CD4-positive, alpha-beta T cell treated with Interleukin-6 at 100 ng/mL for 8 hours (primary cell): ENCODE data around the gene PCDHGB4.
"Not testable (repeated sequence)": the region's sequence is repeated elsewhere in the genome, so short reads cannot be mapped to it uniquely, and the experiment has no call there.

ENCODE experiments used
- DNase-seq: peaks from one replicate; pipeline ENCODE4 v3.0.0-alpha.2; 2020; ENCODE audit warnings: mixed read lengths, low spot score

The PCDHGB4 gene

GRCh38 chr5:141366016-141366896, 21.2 kb upstream of the PCDHGB4 start:
- no peak for DNase-seq

DNA sequence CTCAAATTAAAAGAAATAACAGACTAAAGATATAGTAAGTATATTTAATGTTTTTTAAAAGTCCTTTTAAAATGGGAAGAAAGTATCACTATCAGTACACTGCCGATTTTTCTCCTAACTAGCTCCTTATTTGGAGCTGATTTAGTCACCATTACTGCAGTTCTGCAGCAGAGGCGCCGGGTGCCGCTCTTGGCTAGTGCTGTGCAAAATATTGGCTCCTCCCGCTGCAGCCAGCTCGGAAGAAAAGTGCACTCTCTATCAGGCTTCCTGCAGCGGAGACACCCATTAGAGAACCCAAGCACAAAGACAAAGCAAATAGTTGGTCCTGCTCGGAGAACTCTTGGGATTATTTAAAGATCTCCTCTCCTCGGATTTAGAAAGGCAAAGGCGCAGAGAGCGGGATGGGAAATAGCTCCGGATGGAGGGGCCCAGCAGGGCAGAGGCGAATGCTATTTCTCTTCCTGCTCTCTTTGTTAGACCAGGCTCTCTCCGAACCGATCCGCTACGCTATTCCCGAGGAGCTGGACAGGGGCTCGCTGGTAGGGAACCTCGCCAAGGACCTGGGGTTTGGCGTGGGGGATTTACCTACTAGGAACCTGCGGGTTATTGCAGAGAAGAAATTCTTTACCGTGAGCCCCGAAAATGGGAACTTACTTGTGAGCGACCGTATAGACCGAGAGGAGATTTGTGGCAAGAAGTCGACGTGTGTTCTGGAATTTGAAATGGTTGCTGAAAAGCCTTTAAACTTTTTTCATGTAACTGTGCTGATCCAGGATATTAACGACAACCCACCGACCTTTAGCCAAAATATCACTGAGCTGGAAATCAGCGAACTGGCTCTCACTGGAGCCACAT, 17.3 kb upstream of the PCDHGB4 start, which contains the start of gene PCDHGB3:
TSS of gene PCDHGB3 (plus strand) at position 249 of the 855 bp plus-strand sequence. CDS start at position 402, 153 bp downstream.
- no peak for DNase-seq

DNA sequence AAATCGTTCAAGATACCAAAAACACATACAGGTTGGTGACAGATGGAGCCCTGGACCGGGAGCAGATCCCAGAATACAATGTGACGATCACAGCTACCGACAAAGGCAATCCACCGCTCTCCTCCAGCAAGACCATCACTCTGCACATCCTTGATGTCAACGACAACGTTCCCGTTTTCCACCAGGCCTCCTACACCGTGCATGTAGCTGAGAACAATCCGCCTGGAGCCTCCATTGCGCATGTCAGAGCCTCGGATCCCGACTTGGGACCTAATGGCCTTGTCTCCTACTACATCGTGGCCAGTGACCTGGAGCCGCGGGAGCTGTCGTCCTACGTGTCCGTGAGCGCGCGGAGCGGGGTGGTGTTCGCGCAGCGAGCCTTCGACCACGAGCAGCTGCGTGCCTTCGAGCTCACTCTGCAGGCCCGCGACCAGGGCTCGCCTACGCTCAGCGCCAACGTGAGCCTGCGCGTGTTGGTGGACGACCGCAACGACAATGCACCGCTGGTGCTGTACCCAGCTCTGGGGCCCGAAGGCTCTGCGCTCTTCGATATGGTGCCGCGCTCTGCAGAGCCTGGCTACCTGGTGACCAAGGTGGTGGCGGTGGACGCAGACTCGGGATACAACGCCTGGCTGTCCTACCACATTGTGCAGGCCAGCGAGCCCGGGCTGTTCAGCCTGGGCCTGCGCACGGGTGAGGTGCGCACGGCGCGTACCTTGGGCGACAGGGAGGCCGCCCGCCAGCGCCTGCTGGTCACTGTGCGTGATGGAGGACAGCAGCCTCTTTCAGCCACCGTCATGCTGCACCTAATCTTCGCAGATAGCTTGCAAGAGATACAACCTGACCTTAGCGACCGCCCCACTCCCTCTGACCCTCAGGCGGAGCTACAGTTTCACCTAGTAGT, 15.7 kb upstream of the PCDHGB4 start:
- no peak for DNase-seq

DNA sequence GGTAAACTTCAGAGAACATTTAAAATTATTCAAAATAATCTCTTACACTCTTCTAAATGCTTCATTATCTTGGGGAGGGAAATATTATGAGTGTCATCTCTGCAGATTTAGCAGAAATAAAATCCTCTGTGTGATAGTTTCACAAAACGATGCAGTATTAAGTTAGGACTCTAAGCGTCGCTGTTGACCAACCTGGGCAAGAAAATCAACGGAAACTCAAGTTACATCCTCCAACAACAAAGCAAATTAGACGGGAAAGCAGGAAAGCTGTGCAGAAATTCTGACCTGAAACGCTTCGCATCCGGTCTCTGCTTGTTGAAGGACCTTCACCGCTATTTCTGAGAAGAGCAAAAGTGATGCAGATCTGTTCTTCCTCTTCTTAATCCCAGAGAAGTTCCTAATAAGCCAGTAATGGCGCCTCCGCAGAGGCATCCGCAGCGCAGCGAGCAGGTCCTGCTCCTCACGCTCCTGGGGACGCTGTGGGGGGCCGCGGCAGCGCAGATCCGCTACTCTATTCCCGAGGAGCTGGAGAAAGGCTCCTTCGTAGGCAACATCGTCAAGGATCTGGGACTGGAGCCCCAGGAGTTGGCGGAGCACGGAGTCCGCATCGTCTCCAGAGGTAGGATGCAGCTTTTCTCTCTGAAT, 13.7 kb upstream of the PCDHGB4 start, which contains the start of gene PCDHGA6:
TSS of gene PCDHGA6 (plus strand) at position 219 of the 645 bp plus-strand sequence. CDS start at position 412, 193 bp downstream.
- no peak for DNase-seq

DNA sequence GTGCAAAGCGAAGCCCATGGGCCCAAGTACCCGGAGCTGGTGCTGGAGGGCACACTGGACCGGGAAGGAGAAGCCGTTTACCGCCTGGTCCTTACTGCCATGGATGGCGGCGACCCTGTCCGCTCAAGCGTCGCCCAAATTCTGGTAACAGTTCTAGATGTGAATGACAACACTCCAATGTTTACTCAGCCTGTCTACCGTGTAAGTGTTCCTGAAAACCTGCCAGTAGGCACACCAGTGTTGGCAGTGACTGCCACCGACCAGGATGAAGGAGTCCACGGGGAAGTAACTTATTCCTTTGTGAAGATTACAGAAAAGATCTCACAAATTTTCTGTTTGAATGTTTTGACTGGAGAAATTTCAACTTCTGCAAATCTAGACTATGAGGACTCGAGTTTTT, 12.9 kb upstream of the PCDHGB4 start:
- no peak for DNase-seq

GRCh38 chr5:141375444-141376155, 11.9 kb upstream of the PCDHGB4 start:
- DNase-seq, result not testable (repeated sequence)

DNA sequence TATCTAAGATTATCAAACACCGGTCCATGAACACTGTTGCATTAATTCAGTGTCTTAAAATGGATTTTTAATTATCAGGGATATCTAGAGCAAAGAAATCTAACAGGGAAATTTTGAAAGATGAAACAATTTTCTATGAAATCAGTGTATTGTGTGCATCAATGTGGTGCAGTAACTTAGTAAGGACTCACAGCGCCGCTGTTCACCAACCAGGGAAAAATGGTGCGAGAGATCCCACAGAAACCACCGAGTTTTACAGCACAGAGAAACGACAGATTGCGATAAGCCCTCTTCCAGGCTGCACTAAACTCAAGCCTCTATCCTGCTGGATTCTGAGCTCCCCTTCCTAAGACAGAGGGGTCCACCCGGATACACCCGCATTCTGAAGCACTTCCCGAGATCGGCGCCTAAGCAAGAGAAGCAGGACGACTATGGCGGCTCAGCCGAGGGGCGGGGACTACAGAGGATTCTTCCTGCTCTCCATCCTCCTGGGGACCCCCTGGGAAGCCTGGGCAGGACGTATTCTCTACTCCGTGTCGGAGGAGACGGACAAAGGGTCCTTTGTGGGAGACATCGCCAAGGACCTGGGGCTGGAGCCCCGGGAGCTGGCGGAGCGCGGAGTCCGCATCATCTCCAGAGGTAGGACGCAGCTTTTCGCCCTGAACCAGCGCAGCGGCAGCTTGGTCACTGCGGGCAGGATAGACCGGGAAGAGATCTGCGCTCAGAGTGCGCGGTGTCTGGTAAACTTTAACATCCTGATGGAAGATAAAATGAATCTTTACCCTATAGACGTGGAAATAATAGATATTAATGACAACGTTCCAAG, 4.8 kb upstream of the PCDHGB4 start, which contains the start of gene PCDHGA7:
TSS of gene PCDHGA7 (plus strand) at position 274 of the 826 bp plus-strand sequence. CDS start at position 432, 158 bp downstream.
- DNase-seq, result no peak

GRCh38 chr5:141383345-141383744, 4.2 kb upstream of the PCDHGB4 start:
- DNase-seq, result no peak

DNA sequence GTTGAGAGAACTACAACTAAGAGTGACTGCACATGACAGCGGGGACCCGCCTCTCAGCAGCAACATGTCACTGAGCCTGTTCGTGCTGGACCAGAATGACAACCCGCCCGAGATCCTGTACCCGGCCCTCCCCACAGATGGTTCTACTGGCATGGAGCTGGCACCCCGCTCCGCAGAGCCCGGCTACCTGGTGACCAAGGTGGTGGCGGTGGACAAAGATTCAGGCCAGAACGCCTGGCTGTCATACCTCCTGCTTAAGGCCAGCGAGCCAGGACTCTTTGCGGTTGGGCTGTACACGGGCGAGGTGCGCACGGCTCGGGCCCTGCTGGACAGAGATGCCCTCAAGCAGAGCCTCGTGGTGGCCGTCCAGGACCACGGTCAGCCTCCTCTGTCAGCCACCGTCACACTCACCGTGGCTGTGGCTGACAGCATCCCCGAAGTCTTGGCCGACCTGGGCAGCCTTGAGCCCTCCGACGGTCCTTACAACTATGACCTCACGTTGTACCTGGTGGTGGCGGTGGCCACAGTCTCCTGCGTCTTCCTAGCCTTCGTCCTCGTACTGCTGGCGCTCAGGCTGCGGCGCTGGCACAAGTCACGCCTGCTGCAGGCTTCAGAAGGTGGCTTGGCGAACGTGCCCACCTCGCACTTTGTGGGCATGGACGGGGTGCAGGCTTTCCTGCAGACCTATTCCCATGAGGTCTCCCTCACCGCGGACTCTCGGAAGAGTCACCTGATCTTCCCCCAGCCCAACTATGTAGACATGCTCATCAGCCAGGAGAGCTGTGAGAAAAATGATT, 2.8 kb upstream of the PCDHGB4 start:
- DNase-seq, result no peak

DNA sequence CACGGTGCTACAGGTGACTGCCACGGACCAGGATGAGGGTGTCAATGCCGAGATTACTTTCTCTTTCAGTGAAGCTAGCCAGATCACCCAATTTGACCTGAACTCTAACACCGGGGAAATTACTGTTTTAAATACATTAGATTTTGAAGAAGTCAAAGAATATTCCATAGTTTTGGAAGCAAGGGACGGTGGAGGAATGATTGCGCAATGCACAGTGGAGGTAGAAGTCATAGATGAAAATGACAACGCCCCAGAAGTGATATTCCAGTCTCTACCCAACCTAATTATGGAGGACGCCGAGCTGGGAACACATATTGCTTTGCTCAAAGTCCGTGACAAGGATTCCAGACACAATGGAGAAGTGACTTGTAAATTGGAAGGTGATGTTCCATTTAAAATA, 1.2 kb downstream of the PCDHGB4 start:
- DNase-seq, result no peak

GRCh38 chr5:141389153-141390042, 1.9 kb downstream of the PCDHGB4 start:
- no peak for DNase-seq

DNA sequence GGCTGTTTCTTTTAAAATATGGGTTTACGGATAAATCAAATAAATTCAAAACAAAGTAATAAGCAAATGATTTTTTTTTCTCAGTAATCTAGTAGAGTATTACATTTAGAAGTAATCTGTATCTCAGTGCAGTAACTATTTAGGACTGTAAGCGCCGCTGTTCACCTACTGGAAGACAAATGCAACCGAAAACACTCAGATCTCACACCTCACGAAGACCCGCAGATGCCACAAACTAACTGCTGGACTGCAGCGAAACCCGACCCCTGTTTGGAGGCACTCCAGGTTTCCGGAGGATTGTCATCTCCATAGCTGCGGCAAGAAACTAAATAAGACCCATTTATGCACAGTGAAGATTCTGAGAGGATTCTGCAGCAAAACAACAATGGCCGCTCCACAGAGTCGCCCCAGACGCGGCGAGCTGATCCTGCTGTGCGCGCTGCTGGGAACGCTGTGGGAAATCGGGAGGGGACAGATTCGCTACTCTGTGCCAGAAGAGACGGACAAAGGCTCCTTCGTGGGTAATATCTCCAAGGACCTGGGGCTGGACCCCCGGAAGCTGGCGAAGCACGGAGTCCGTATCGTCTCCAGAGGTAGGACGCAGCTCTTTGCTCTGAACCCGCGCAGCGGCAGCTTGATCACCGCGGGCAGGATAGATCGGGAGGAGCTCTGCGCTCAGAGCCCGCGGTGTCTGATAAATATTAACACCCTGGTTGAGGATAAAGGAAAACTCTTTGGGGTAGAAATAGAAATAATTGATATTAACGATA, 5.1 kb downstream of the PCDHGB4 start, which contains the start of gene PCDHGA8:
TSS of gene PCDHGA8 (plus strand) at position 205 of the 770 bp plus-strand sequence. CDS start at position 386, 181 bp downstream.
- no peak for DNase-seq

DNA sequence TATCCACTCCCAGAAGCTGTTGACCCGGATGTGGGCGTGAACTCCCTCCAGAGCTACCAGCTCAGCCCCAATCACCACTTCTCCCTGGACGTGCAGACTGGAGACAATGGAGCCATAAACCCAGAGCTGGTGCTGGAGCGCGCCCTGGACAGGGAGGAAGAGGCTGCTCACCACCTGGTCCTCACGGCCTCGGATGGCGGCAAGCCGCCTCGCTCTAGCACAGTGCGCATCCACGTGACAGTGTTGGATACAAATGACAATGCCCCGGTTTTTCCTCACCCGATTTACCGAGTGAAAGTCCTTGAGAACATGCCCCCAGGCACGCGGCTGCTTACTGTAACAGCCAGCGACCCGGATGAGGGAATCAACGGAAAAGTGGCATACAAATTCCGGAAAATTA, 5.8 kb downstream of the PCDHGB4 start:
- no peak for DNase-seq

DNA sequence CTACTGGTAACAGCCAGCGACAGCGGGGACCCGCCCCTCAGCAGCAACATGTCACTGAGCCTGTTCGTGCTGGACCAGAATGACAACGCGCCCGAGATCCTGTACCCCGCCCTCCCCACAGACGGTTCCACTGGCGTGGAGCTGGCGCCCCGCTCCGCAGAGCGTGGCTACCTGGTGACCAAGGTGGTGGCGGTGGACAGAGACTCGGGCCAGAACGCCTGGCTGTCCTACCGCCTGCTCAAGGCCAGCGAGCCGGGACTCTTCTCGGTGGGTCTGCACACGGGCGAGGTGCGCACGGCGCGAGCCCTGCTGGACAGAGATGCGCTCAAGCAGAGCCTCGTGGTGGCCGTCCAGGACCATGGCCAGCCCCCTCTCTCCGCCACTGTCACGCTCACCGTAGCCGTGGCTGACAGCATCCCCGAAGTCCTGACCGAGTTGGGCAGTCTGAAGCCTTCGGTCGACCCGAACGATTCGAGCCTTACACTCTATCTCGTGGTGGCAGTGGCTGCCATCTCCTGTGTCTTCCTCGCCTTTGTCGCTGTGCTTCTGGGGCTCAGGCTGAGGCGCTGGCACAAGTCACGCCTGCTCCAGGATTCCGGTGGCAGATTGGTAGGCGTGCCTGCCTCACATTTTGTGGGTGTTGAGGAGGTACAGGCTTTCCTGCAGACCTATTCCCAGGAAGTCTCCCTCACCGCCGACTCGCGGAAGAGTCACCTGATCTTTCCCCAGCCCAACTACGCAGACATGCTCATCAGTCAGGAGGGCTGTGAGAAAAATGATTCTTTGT, 7.1 kb downstream of the PCDHGB4 start:
- DNase-seq, result not testable (repeated sequence)

- DNase-seq, result peak; percentile 14
Observed at GRCh38 chr5:141397756-141398551, 10.5 kb downstream of the PCDHGB4 start, which contains the start of gene PCDHGB5. Gene PCDHGB5, plus strand, starts transcription at chr5:141397947. Its CDS starts 181 bp downstream, at chr5:141398128.
